Brain microvascular endothelial cell (primary cell): ENCODE measurements around the gene SEPSECS.

Source experiments
- DNase-seq: peaks from one replicate; pipeline ENCODE4 v3.0.0-alpha.2; 2020
- H3K27ac ChIP-seq: fragments of 250-450 bp; sonication (Bioruptor Pico); 2 replicates; pipeline ENCODE4 v1.5.1; 2020; ENCODE audit warnings: mild to moderate bottlenecking, moderate library complexity
- H3K27me3 ChIP-seq: fragments of 250-450 bp; sonication (Bioruptor Pico); replicated peaks from 2 replicates; pipeline ENCODE4 v1.5.1; 2020; ENCODE audit warnings: mild to moderate bottlenecking
- H3K36me3 ChIP-seq: fragments of 250-450 bp; sonication (Bioruptor Pico); replicated peaks from 2 replicates; pipeline ENCODE4 v1.5.1; 2020; ENCODE audit warnings: mild to moderate bottlenecking
- H3K4me3 ChIP-seq: 2 replicates; pipeline ENCODE4 v1.5.1; 2011; ENCODE audit warnings: low read depth, mild to moderate bottlenecking, control low read depth, low read length, moderate library complexity
- in situ Hi-C: cut with HindIII; loops from 2 replicates; pipeline ENCODE4 v1.10.0; 2017; ENCODE audit warnings: low sequenced_read_pairs, low pct_ligation_motif_present
- TF ChIP-seq, protein P1 (sequence below): IDR thresholded peaks from 2 replicates; pipeline ENCODE4 v1.5.1; 2011; ENCODE audit warnings: low read depth, mild to moderate bottlenecking, moderate library complexity, low read length, control low read depth, inconsistent platforms; ENCODE audit errors: missing control alignments

SEPSECS gene

DNA sequence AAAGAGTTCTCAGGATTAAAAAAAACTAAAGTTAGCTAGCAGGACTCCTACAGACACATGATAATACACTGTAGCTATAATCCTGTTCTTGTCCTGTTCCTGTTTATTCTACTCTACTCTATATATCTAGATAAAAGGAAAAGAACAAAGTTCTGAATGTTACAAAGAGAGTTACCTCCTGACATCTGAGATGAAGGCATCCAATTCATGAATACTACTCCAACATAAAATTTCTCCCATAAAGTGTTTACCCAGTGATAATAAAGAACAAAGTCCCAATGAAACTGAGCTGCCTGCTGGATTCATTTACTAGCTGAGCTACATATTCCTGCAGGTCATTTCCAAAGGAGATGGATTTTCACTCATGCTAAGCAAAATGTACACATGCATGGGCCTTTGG is 27.1 kb downstream of the SEPSECS start:
- no peak overlapping the region for H3K4me3 ChIP-seq
- H3K27me3 ChIP-seq: no peaks in the 10 kb centered on the region
- H3K36me3 ChIP-seq: no peaks in the 10 kb centered on the region
- in situ Hi-C loops: no loop called here
- no peak overlapping the region for H3K27ac ChIP-seq
- DNase-seq: no peak
- TF ChIP-seq, protein P1, sequence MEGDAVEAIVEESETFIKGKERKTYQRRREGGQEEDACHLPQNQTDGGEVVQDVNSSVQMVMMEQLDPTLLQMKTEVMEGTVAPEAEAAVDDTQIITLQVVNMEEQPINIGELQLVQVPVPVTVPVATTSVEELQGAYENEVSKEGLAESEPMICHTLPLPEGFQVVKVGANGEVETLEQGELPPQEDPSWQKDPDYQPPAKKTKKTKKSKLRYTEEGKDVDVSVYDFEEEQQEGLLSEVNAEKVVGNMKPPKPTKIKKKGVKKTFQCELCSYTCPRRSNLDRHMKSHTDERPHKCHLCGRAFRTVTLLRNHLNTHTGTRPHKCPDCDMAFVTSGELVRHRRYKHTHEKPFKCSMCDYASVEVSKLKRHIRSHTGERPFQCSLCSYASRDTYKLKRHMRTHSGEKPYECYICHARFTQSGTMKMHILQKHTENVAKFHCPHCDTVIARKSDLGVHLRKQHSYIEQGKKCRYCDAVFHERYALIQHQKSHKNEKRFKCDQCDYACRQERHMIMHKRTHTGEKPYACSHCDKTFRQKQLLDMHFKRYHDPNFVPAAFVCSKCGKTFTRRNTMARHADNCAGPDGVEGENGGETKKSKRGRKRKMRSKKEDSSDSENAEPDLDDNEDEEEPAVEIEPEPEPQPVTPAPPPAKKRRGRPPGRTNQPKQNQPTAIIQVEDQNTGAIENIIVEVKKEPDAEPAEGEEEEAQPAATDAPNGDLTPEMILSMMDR: no peak

DNA sequence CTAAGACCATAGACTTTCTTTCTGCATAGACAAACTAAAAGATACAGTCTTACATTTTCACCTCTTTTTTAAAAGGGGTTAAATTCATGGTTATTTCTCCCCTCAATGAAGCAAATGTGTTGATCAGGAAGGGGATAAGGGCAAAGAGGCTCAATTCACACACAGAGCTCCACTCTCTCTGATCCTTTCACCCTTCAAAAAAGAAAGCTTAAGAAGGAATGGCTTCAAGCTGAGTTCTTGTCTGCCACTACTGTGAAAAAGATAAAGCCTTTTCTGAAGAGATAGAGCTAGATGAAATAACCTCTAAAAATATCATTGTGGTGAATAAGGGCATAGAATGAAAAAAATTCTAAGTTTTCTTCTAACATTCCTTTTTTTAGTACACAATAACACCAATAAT is 28.3 kb downstream of the SEPSECS start:
- Histone ChIP-seq H3K27ac (no peak overlapping the region), H3K4me3 (no peak overlapping the region), H3K36me3 (no peaks in the 10 kb centered on the region), H3K27me3 (no peaks in the 10 kb centered on the region)
- in situ Hi-C loops: no loop called here
- DNase-seq: no peak
- TF ChIP-seq, protein P1: no peak

DNA sequence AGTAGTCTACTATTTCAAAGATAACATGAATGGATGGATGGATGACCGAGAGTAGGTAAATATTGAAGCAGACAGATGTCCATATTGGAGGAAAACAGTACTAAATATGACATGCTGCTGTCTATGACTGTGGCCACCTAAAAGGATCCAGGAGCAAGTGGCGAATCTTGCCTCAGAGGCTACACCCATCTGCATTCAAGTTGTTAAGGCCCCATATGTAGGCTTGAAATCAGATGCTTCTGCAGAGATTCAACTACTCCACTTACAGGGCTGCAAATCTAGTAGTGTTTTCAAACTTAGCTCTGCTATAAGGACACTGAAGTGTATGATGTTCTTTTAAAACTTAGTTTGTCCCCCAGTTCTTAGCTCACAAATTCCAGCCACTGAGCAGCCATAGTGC is 28.9 kb downstream of the SEPSECS start:
- H3K27ac ChIP-seq: no peak overlapping the region
- no peaks in the 10 kb centered on the region for H3K27me3 ChIP-seq
- no peak for DNase-seq
- no peaks in the 10 kb centered on the region for H3K36me3 ChIP-seq
- H3K4me3 ChIP-seq: no peak overlapping the region
- in situ Hi-C loops: no loop called here
- TF ChIP-seq, protein P1: no peak

DNA sequence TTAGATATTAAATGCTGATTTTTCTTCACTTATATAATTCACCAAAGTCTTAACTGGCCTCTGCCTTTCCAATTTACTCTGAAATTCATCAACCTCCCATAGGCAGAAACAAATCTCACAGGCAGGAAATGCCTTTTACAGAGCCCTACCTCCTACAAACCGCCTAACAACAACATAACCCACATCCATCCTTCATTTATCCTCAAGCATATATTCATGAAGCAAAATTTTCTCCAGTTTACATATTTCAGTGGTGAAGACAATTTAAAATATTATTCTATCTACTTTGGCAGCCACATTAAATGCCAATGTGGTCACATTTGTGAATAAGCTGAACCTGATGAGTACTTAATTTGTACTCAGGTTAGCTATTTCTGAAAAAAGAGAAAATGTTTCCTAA is 30.3 kb downstream of the SEPSECS start:
- no peak for DNase-seq
- in situ Hi-C loops: no loop called here
- TF ChIP-seq, protein P1: no peak
- Histone ChIP-seq H3K36me3 (no peaks in the 10 kb centered on the region), H3K27ac (no peak overlapping the region), H3K4me3 (no peak overlapping the region), H3K27me3 (no peaks in the 10 kb centered on the region)

DNA sequence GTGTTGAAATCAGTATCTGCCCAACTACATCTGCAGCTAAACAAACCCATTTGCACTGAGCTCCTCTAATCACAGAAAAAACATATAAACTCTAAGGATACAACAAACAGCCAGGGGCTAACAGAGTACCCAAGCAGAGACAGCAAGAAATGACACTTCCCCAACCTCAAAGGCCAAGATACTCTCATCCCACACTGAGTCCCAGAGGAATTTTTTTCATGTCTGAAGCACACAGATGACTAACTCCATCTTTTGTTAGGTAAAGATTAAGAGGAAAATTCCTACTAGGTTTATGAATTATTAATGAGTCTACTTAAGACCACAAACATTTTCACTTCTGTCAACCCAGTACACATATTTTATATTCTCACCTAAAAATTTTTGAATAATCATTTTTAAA is 31.6 kb downstream of the SEPSECS start:
- in situ Hi-C loops: no loop called here
- Histone ChIP-seq H3K36me3 (no peaks in the 10 kb centered on the region), H3K4me3 (no peak overlapping the region), H3K27me3 (no peaks in the 10 kb centered on the region), H3K27ac (no peak overlapping the region)
- TF ChIP-seq, protein P1: no peak
- DNase-seq: no peak

DNA sequence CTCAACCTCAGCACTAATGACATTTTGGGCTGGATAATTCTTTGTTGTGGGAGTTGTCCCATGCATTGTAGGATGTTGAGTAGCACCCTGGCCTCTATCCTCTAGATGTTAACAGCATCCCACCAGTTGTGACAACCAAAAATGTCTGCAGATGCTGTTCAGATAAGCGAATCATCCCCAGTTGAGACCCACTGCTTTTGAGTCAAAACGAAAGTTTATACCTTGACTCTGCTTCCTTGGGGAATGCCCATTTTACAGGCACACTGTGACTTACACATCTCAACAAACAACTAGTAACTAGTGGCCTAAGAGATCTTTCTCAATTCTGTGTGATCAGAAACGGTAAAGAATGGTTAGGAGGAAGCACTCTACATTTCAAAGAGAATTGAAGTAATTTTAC is 37.0 kb downstream of the SEPSECS start:
- DNase-seq: no peak
- Histone ChIP-seq H3K4me3 (no peak overlapping the region), H3K36me3 (no peaks in the 10 kb centered on the region), H3K27ac (no peak overlapping the region), H3K27me3 (no peaks in the 10 kb centered on the region)
- in situ Hi-C loops: no loop called here
- TF ChIP-seq, protein P1: no peak
